IPS-15b (cell line): ENCODE measurements around the gene QPRT.
"Not testable (repeated sequence)": the region's sequence is repeated elsewhere in the genome, so short reads cannot be mapped to it uniquely, and the experiment has no call there.

Source experiments
- H3K27me3 ChIP-seq: one replicate; pipeline ENCODE4 v1.6.1; 2013; ENCODE audit warnings: low read length; ENCODE audit not compliant: control insufficient read depth, insufficient read depth
- H3K36me3 ChIP-seq: one replicate; pipeline ENCODE4 v1.6.1; 2013; ENCODE audit warnings: low read length; ENCODE audit not compliant: control insufficient read depth, insufficient read depth
- H3K4me1 ChIP-seq: one replicate; pipeline ENCODE4 v1.6.1; 2013; ENCODE audit warnings: mild to moderate bottlenecking, low read length; ENCODE audit not compliant: control insufficient read depth, insufficient read depth
- H3K4me3 ChIP-seq: one replicate; pipeline ENCODE4 v1.5.1; 2013; ENCODE audit warnings: low read depth, low read length
- H3K9ac ChIP-seq: one replicate; pipeline ENCODE4 v1.6.1; 2013; ENCODE audit warnings: low read depth, mild to moderate bottlenecking, low read length
- H3K9me3 ChIP-seq: one replicate; pipeline ENCODE4 v1.6.1; 2013; ENCODE audit warnings: mild to moderate bottlenecking, low read length; ENCODE audit not compliant: control insufficient read depth, insufficient read depth

QPRT gene

GRCh38 chr16:29698484-29699323, 19.7 kb downstream of the QPRT start:
- no peaks in the 10 kb centered on the region for H3K9me3 ChIP-seq
- no peak overlapping the region for H3K4me3 ChIP-seq
- H3K4me1 ChIP-seq = peaks cover 8% of the 10 kb centered on the region
- H3K36me3 ChIP-seq = peaks cover 12% of the 10 kb centered on the region
- no peaks in the 10 kb centered on the region for H3K27me3 ChIP-seq
- no peak overlapping the region for H3K9ac ChIP-seq

- Histone ChIP-seq H3K9me3 (no peaks in the 10 kb centered on the region), H3K36me3 (peaks cover 11% of the 10 kb centered on the region), H3K27me3 (no peaks in the 10 kb centered on the region), H3K4me1 (peaks cover 8% of the 10 kb centered on the region), H3K4me3 (no peak overlapping the region), H3K9ac (no peak overlapping the region)
These were observed 20.6 kb downstream of the QPRT start for GRCh38 chr16:29699324-29700219.

- Histone ChIP-seq H3K27me3 (no peaks in the 10 kb centered on the region), H3K4me3 (no peak overlapping the region), H3K4me1 (peaks cover 8% of the 10 kb centered on the region), H3K9ac (no peak overlapping the region), H3K36me3 (peaks cover 9% of the 10 kb centered on the region), H3K9me3 (no peaks in the 10 kb centered on the region)
These were observed 21.4 kb downstream of the QPRT start for GRCh38 chr16:29700253-29700987.

GRCh38 chr16:29701214-29701555, 22.2 kb downstream of the QPRT start:
- no peak overlapping the region for H3K4me3 ChIP-seq
- no peak overlapping the region for H3K9ac ChIP-seq
- H3K27me3 ChIP-seq = no peaks in the 10 kb centered on the region
- peaks cover 9% of the 10 kb centered on the region for H3K36me3 ChIP-seq
- peaks cover 8% of the 10 kb centered on the region for H3K4me1 ChIP-seq
- no peaks in the 10 kb centered on the region for H3K9me3 ChIP-seq

GRCh38 chr16:29702269-29702668, 23.3 kb downstream of the QPRT start:
- Histone ChIP-seq H3K36me3 (peaks cover 2% of the 10 kb centered on the region), H3K9me3 (no peaks in the 10 kb centered on the region), H3K4me3 (no peak overlapping the region), H3K4me1 (peaks cover 8% of the 10 kb centered on the region), H3K9ac (no peak overlapping the region), H3K27me3 (no peaks in the 10 kb centered on the region)

- Histone ChIP-seq H3K4me3 (no peak overlapping the region), H3K9ac (no peak overlapping the region), H3K36me3 (no peaks in the 10 kb centered on the region), H3K4me1 (peaks cover 11% of the 10 kb centered on the region), H3K27me3 (no peaks in the 10 kb centered on the region), H3K9me3 (no peaks in the 10 kb centered on the region)
These were observed 26.1 kb downstream of the QPRT start for GRCh38 chr16:29705030-29705429.

GRCh38 chr16:29707160-29707559, 28.2 kb downstream of the QPRT start:
- not testable (repeated sequence) for H3K9ac ChIP-seq, H3K36me3 ChIP-seq, H3K9me3 ChIP-seq, H3K4me3 ChIP-seq, H3K27me3 ChIP-seq
- H3K4me1 ChIP-seq = peaks cover 15% of the 10 kb centered on the region

GRCh38 chr16:29708917-29709600, 30.1 kb downstream of the QPRT start:
- no peaks in the 10 kb centered on the region for H3K27me3 ChIP-seq
- H3K9ac ChIP-seq = peak overlapping the region; percentile 90
- H3K4me1 ChIP-seq = peaks cover 12% of the 10 kb centered on the region
- H3K4me3 ChIP-seq = peak overlapping the region; percentile 94
- no peaks in the 10 kb centered on the region for H3K9me3 ChIP-seq
- H3K36me3 ChIP-seq = peaks cover 11% of the 10 kb centered on the region

- H3K4me1 ChIP-seq = peaks cover 12% of the 10 kb centered on the region
- H3K9ac ChIP-seq = peak overlapping the region; percentile 90
These were observed 30.7 kb downstream of the QPRT start for GRCh38 chr16:29709657-29710056.

GRCh38 chr16:29710227-29711219, 31.5 kb downstream of the QPRT start:
- H3K9ac ChIP-seq = peak overlapping the region; percentile 89
- H3K9me3 ChIP-seq = no peaks in the 10 kb centered on the region
- H3K4me1 ChIP-seq = peaks cover 12% of the 10 kb centered on the region
- peaks cover 11% of the 10 kb centered on the region for H3K36me3 ChIP-seq
- peak overlapping the region; percentile 94 for H3K4me3 ChIP-seq
- no peaks in the 10 kb centered on the region for H3K27me3 ChIP-seq

More at GRCh38 chr16:29709657-29710056, 30.7 kb downstream of the QPRT start:
- H3K4me3 ChIP-seq = peak overlapping the region; percentile 94
- H3K36me3 ChIP-seq = peaks cover 11% of the 10 kb centered on the region
- not testable (repeated sequence) for H3K27me3 ChIP-seq, H3K9me3 ChIP-seq
